Stimulated activated CD4-positive, alpha-beta T cell treated with anti-CD3 and anti-CD28 coated beads, TNF-alpha, amount 100 ng/mL, for 4 hours (primary cell): Measurements from ENCODE around the gene SRSF2.
"Not testable (repeated sequence)": the region's sequence is repeated elsewhere in the genome, so short reads cannot be mapped to it uniquely, and the experiment has no call there.

ENCODE experiments used
- DNase-seq, 3 experiments: peaks; one replicate each; pipeline ENCODE4 v3.0.0-alpha.2; 2020; ENCODE audit warnings: low read depth in 3 of 3

Gene SRSF2

GRCh38 chr17:76737082-76737675 lies at the start of gene SRSF2:
SRSF2 (minus strand) TSS chr17:76737331; CDS start chr17:76737160, 171 bp downstream.
- DNase-seq: peak; percentile 96 to 98 (median 97)

GRCh38 chr17:76784926-76785325 lies 47.8 kb upstream of the SRSF2 start:
- DNase-seq: no peak

- no peak for DNase-seq
Measured at GRCh38 chr17:76783146-76783545, 46.0 kb upstream of the SRSF2 start.

GRCh38 chr17:76781056-76781982 lies 44.2 kb upstream of the SRSF2 start:
- DNase-seq: no peak

GRCh38 chr17:76775021-76775600 lies 38.0 kb upstream of the SRSF2 start:
- DNase-seq: no peak

GRCh38 chr17:76772842-76773525 lies 35.9 kb upstream of the SRSF2 start:
- DNase-seq: peak in 2 of 3 experiments; percentile 30 to 54

- DNase-seq: no peak
Measured at GRCh38 chr17:76758570-76758969, 21.4 kb upstream of the SRSF2 start.

- no peak for DNase-seq
Measured at GRCh38 chr17:76757256-76757655, 20.1 kb upstream of the SRSF2 start.

- DNase-seq: no peak
Measured at GRCh38 chr17:76755285-76755684, 18.2 kb upstream of the SRSF2 start.

- DNase-seq: peak in 1 of 3 experiments; percentile 18
Measured at GRCh38 chr17:76753061-76753961, 16.2 kb upstream of the SRSF2 start.

GRCh38 chr17:76752006-76752405 lies 14.9 kb upstream of the SRSF2 start:
- DNase-seq: no peak

- DNase-seq: no peak
Measured at GRCh38 chr17:76751416-76751993, 14.4 kb upstream of the SRSF2 start.

- DNase-seq: no peak
Measured at GRCh38 chr17:76748657-76749056, 11.5 kb upstream of the SRSF2 start.

GRCh38 chr17:76747716-76748363 lies 10.7 kb upstream of the SRSF2 start:
- no peak for DNase-seq

GRCh38 chr17:76745785-76746184 lies 8.7 kb upstream of the SRSF2 start:
- DNase-seq: not testable (repeated sequence)

GRCh38 chr17:76744747-76745146 lies 7.6 kb upstream of the SRSF2 start:
- no peak for DNase-seq

GRCh38 chr17:76742958-76743357 lies 5.8 kb upstream of the SRSF2 start:
- DNase-seq: no peak

GRCh38 chr17:76740329-76741118 lies 3.4 kb upstream of the SRSF2 start:
- DNase-seq: no peak

GRCh38 chr17:76739568-76740115 lies 2.5 kb upstream of the SRSF2 start:
- DNase-seq: not testable (repeated sequence)
